ENCODE results near the gene TOMM40.

Gene TOMM40

DNA sequence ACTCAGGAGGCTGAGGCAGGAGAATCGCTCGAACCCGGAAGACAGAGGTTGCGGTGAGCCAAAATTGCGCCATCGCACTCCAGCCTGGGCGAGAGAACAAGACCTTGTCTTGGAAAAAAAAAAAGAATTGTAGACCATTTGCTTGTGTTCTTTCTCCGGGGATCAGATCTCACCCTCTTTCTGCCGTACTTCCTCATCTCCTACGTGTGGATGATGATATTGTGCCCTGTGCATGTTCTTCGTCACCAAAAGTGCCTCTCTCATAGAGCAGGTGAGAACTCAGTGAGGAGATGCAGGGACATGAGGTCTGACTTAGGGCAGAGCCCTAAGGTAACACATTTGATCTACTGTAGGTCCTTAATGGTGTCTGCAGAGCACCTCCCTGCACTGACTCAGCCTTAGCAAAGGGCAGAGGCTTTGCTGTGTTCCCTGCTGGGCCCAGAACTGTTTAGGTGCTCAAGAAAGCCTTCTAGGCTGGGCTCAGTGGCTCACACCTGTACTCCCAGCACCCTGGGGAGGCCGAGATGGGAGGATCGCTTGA lies 56.1 kb downstream of the TOMM40 start:
- TF ChIP-seq, protein P1, sequence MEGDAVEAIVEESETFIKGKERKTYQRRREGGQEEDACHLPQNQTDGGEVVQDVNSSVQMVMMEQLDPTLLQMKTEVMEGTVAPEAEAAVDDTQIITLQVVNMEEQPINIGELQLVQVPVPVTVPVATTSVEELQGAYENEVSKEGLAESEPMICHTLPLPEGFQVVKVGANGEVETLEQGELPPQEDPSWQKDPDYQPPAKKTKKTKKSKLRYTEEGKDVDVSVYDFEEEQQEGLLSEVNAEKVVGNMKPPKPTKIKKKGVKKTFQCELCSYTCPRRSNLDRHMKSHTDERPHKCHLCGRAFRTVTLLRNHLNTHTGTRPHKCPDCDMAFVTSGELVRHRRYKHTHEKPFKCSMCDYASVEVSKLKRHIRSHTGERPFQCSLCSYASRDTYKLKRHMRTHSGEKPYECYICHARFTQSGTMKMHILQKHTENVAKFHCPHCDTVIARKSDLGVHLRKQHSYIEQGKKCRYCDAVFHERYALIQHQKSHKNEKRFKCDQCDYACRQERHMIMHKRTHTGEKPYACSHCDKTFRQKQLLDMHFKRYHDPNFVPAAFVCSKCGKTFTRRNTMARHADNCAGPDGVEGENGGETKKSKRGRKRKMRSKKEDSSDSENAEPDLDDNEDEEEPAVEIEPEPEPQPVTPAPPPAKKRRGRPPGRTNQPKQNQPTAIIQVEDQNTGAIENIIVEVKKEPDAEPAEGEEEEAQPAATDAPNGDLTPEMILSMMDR (conservative IDR thresholded peaks at IDR 0.05; ENCODE audit: low read length) = no peak
- no peak for TF ChIP-seq EZH2phosphoT487 (IDR thresholded peaks at IDR 0.05; ENCODE audit: borderline replicate concordance)
- Histone ChIP-seq H2AFZ (ENCODE audit: low read length) (no peak overlapping the region), H3K9ac (ENCODE audit: low read depth, low read length, poor library complexity, severe bottlenecking) (no peak overlapping the region), H3K36me3 (ENCODE audit: insufficient read depth, low read length) (no peaks in the 10 kb centered on the region), H3K4me1 (ENCODE audit: insufficient read depth, low read length, poor library complexity, severe bottlenecking) (no peaks in the 10 kb centered on the region), H3K4me3 (ENCODE audit: low read length, poor library complexity, severe bottlenecking) (no peak overlapping the region), H3K9me3 (ENCODE audit: insufficient read depth, low read depth, low read length) (no peaks in the 10 kb centered on the region), H3K27me3 (ENCODE audit: insufficient read depth, low read length, poor library complexity, severe bottlenecking) (no peaks in the 10 kb centered on the region), H3K9me2 (replicated peaks; ENCODE audit: low read depth, low read length) (no peaks in the 10 kb centered on the region), H3F3A (ENCODE audit: low read depth) (no peaks in the 10 kb centered on the region), H3K79me2 (ENCODE audit: insufficient read depth, low read length) (no peaks in the 10 kb centered on the region), H4K20me1 (ENCODE audit: insufficient read depth, low read length, poor library complexity, severe bottlenecking) (no peaks in the 10 kb centered on the region), H3K4me2 (ENCODE audit: low read depth, low read length, poor library complexity, severe bottlenecking) (no peak overlapping the region)

DNA sequence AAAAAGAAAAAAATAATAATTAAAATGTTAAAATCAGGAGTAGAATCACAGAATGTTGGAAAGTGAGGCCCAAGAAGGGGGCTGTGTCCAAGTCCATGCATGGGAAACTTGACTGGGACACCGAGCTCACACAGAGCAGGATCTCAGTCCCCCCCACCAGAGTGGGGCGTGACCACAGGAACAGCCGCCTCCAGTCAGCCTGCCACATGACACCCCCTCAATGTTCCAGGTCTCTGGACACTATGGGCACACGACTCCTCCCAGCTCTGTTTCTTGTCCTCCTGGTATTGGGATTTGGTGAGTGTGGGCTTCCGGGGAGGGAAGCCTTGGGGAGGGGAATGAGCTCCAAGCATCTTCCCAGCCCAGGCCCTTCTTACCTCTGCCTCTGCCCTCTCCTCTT lies 57.2 kb downstream of the TOMM40 start:
- Histone ChIP-seq H4K20me1 (ENCODE audit: insufficient read depth, low read length, poor library complexity, severe bottlenecking) (no peaks in the 10 kb centered on the region), H3K36me3 (ENCODE audit: insufficient read depth, low read length) (no peaks in the 10 kb centered on the region), H3K9me3 (ENCODE audit: insufficient read depth, low read depth, low read length) (no peaks in the 10 kb centered on the region), H3K9ac (ENCODE audit: low read depth, low read length, poor library complexity, severe bottlenecking) (no peak overlapping the region), H3K79me2 (ENCODE audit: insufficient read depth, low read length) (no peaks in the 10 kb centered on the region), H3K27me3 (ENCODE audit: insufficient read depth, low read length, poor library complexity, severe bottlenecking) (no peaks in the 10 kb centered on the region), H3K9me2 (replicated peaks; ENCODE audit: low read depth, low read length) (no peaks in the 10 kb centered on the region), H3K4me3 (ENCODE audit: low read length, poor library complexity, severe bottlenecking) (no peak overlapping the region), H3K4me1 (ENCODE audit: insufficient read depth, low read length, poor library complexity, severe bottlenecking) (no peaks in the 10 kb centered on the region), H3K4me2 (ENCODE audit: low read depth, low read length, poor library complexity, severe bottlenecking) (no peak overlapping the region), H2AFZ (ENCODE audit: low read length) (no peak overlapping the region), H3F3A (ENCODE audit: low read depth) (no peaks in the 10 kb centered on the region)
- TF ChIP-seq, protein P1 (conservative IDR thresholded peaks at IDR 0.05; ENCODE audit: low read length) = no peak
- TF ChIP-seq EZH2phosphoT487 (IDR thresholded peaks at IDR 0.05; ENCODE audit: borderline replicate concordance) = no peak

- Histone ChIP-seq H3K36me3 (ENCODE audit: insufficient read depth, low read length) (no peaks in the 10 kb centered on the region), H3K9me2 (replicated peaks; ENCODE audit: low read depth, low read length) (no peaks in the 10 kb centered on the region), H3K4me3 (ENCODE audit: low read length, poor library complexity, severe bottlenecking) (no peak overlapping the region), H3K4me2 (ENCODE audit: low read depth, low read length, poor library complexity, severe bottlenecking) (no peak overlapping the region), H3K4me1 (ENCODE audit: insufficient read depth, low read length, poor library complexity, severe bottlenecking) (peaks cover 5% of the 10 kb centered on the region), H2AFZ (ENCODE audit: low read length) (no peak overlapping the region), H4K20me1 (ENCODE audit: insufficient read depth, low read length, poor library complexity, severe bottlenecking) (no peaks in the 10 kb centered on the region), H3K9ac (ENCODE audit: low read depth, low read length, poor library complexity, severe bottlenecking) (no peak overlapping the region), H3F3A (ENCODE audit: low read depth) (no peaks in the 10 kb centered on the region), H3K9me3 (ENCODE audit: insufficient read depth, low read depth, low read length) (no peaks in the 10 kb centered on the region), H3K79me2 (ENCODE audit: insufficient read depth, low read length) (peaks cover 5% of the 10 kb centered on the region; the same call in 1 of the 2 replicates), H3K27me3 (ENCODE audit: insufficient read depth, low read length, poor library complexity, severe bottlenecking) (no peaks in the 10 kb centered on the region)
- TF ChIP-seq EZH2phosphoT487 (IDR thresholded peaks at IDR 0.05; ENCODE audit: borderline replicate concordance) = no peak
- TF ChIP-seq, protein P1 (conservative IDR thresholded peaks at IDR 0.05; ENCODE audit: low read length) = no peak
These were observed 57.8 kb downstream of the TOMM40 start for GRCh38 chr19:44948763-44949374.

All from Loucy (cell line).